Large intestine (tissue), 12 donors: ENCODE data around the gene GALNT1. TPM values are rescaled to one million over a fixed set of nuclear protein-coding genes. Genes with fewer than 3 reads are reported as not detected.
"Not testable (repeated sequence)": the region's sequence is repeated elsewhere in the genome, so short reads cannot be mapped to it uniquely, and the experiment has no call there.

ENCODE experiments used
- DNase-seq, 2 donors: peaks; one replicate each; pipeline versions ENCODE4 v3.0.0 to v3.0.0-alpha.2; 2013
- H3K27ac ChIP-seq: one replicate; pipeline ENCODE4 v1.5.1; 2013; ENCODE audit warnings: low read length
- H3K27me3 ChIP-seq: 2 replicates; pipeline ENCODE4 v1.6.1; 2013; ENCODE audit warnings: low read length; ENCODE audit not compliant: control insufficient read depth, insufficient read depth
- H3K36me3 ChIP-seq: 2 replicates; pipeline ENCODE4 v1.6.1; 2013; ENCODE audit warnings: low read length; ENCODE audit not compliant: control insufficient read depth, insufficient read depth
- H3K4me1 ChIP-seq: one replicate; pipeline ENCODE4 v1.6.1; 2013; ENCODE audit warnings: low read length; ENCODE audit not compliant: control insufficient read depth, insufficient read depth
- H3K4me3 ChIP-seq: one replicate; pipeline ENCODE4 v1.5.1; 2013; ENCODE audit warnings: low read length
- H3K9me3 ChIP-seq: one replicate; pipeline ENCODE4 v1.6.1; 2013; ENCODE audit warnings: mild to moderate bottlenecking, low read depth, low read length, moderate library complexity; ENCODE audit not compliant: control insufficient read depth
- WGBS: methylation state at CpG from one replicate; pipeline ENCODE4 v1.1.5; 2013; ENCODE audit warnings: low lambda C conversion rate; ENCODE audit not compliant: insufficient coverage; 5-methylcytosine and 5-hydroxymethylcytosine counted together
- long read RNA-seq, 11 donors: transcript quantifications; one replicate each; lab custom pipeline, GENCODE V29; 2026
- polyA plus RNA-seq: library from polyadenylated mRNA; unstranded; fragments of 120-200 nt; gene quantifications from one replicate; pipeline ENCODE4 v1.2.1, GENCODE V29; 2013

Gene GALNT1
- 124 TPM for polyA plus RNA-seq
- long read RNA-seq, donor 1, partial matches to known transcripts = 17 of 19 reads
- long read RNA-seq, donor 1, other reads (novel, unspliced or antisense) = 0 of 19 reads
- long read RNA-seq, donor 2, transcript GALNT1-201 (11 exons, 3,847 nt) = major isoform, 5 of 73 reads
- long read RNA-seq, donor 2, partial matches to known transcripts = 39 of 73 reads
- long read RNA-seq, donor 2, other reads (novel, unspliced or antisense) = 28 of 73 reads
- long read RNA-seq, donor 3 = 0 reads
- long read RNA-seq, donor 4, partial matches to known transcripts = 31 of 31 reads
- long read RNA-seq, donor 4, other reads (novel, unspliced or antisense) = 0 of 31 reads
- long read RNA-seq, donor 5, partial matches to known transcripts = 0 of 11 reads
- long read RNA-seq, donor 5, other reads (novel, unspliced or antisense) = 7 of 11 reads
- long read RNA-seq, donor 6, transcript GALNT1-201 (11 exons, 3,847 nt) = major isoform, 8 of 69 reads
- long read RNA-seq, donor 6, partial matches to known transcripts = 40 of 69 reads
- long read RNA-seq, donor 6, other reads (novel, unspliced or antisense) = 17 of 69 reads
- long read RNA-seq, donor 7, partial matches to known transcripts = 14 of 21 reads
- long read RNA-seq, donor 7, other reads (novel, unspliced or antisense) = 5 of 21 reads
- long read RNA-seq, donor 8, transcript GALNT1-201 (11 exons, 3,847 nt) = major isoform, 10 of 243 reads
- long read RNA-seq, donor 8, partial matches to known transcripts = 229 of 243 reads
- long read RNA-seq, donor 8, other reads (novel, unspliced or antisense) = 0 of 243 reads
- long read RNA-seq, donor 9, transcript GALNT1-201 (11 exons, 3,847 nt) = major isoform, 5 of 97 reads
- long read RNA-seq, donor 9, partial matches to known transcripts = 65 of 97 reads
- long read RNA-seq, donor 9, other reads (novel, unspliced or antisense) = 27 of 97 reads
- long read RNA-seq, donor 10, partial matches to known transcripts = 17 of 46 reads
- long read RNA-seq, donor 10, other reads (novel, unspliced or antisense) = 26 of 46 reads
- long read RNA-seq, donor 11, partial matches to known transcripts = 47 of 50 reads
- long read RNA-seq, donor 11, other reads (novel, unspliced or antisense) = 0 of 50 reads

DNA sequence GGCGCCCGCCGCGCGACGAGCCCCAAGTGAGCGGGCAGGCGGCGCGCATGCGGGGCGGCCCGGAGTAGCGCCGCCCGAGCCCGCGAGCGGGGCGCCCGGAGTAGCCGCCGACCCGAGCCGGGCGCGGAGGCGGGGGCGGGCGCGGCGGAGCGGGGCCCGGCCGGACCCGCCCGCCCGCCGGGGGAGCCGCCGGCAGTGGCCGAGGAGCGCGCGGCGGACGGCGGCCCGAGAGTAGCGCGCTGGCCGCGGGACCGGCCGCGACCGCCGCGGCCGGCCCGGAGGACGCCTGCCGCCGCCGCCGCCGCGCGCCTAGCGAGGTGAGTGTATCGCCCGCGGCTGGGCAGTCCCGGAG is at the start of gene GALNT1:
Gene GALNT1, plus strand, starts transcription at position 195 of the 352 bp plus-strand sequence. CDS start 72,923 bp downstream, outside the sequence.
- Histone ChIP-seq H3K36me3 (no peaks in the 10 kb centered on the region), H3K27me3 (no peaks in the 10 kb centered on the region), H3K9me3 (peaks cover 3% of the 10 kb centered on the region), H3K4me1 (peaks cover 5% of the 10 kb centered on the region), H3K4me3 (peak within 1 kb of the TSS; percentile 76), H3K27ac (peak within 1 kb of the TSS; percentile 79)
- DNase-seq = no peak
- no CpG with 5 or more reads among the region's 74 CpGs for WGBS

DNA sequence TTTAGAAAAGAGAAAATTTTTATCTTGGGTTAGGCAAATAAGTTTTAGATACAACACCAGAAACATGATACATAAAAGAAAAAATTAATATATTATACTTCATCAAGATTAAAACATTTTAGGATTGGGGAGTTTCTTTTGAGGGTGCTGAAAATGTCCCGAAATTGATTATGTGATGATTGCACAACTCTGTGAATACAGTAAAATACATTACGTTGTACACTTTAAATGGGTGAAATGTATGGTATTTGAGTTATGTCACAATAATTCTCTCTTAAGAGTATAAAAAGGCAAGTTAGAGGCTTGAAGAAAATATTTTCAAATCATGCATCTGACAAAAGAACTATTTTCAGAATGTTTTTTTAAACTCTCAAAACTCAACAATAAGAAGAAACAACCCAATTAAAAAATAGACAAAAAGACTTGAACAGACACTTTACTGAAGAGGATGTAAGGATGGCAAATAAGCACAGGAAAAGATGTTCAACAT is 47.6 kb upstream of the GALNT1 start:
- Histone ChIP-seq H3K4me1 (no peaks in the 10 kb centered on the region), H3K27me3 (no peaks in the 10 kb centered on the region), H3K27ac (no peak overlapping the region), H3K4me3 (no peak overlapping the region), H3K36me3 (no peaks in the 10 kb centered on the region), H3K9me3 (no peaks in the 10 kb centered on the region)
- no peak for DNase-seq
- WGBS = no CpG with 5 or more reads among the region's 2 CpGs

DNA sequence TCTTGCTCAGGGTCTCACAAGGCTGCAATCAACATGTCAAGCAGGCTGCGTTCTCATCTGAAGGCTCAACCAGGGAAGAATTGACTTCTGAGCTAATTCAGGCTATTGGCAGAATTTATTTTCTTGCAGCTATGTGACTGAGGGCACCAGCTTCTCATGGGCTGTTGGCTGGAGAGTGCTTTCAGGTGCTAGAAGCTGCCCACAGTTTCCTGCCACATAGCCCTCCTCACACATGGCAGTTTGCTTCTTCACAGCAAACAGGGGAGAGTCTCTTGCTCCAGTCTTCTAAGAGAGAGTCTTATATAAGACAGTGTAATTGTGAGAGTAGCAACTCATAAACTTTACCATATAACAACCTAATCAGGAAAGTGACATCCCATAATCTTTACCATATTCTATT is 46.2 kb upstream of the GALNT1 start:
- no peak for DNase-seq
- no peaks in the 10 kb centered on the region for H3K36me3 ChIP-seq
- no peak overlapping the region for H3K4me3 ChIP-seq
- no peaks in the 10 kb centered on the region for H3K9me3 ChIP-seq
- H3K27ac ChIP-seq = no peak overlapping the region
- H3K27me3 ChIP-seq = no peaks in the 10 kb centered on the region
- no CpG with 5 or more reads among the region's 1 CpG for WGBS
- H3K4me1 ChIP-seq = no peaks in the 10 kb centered on the region

DNA sequence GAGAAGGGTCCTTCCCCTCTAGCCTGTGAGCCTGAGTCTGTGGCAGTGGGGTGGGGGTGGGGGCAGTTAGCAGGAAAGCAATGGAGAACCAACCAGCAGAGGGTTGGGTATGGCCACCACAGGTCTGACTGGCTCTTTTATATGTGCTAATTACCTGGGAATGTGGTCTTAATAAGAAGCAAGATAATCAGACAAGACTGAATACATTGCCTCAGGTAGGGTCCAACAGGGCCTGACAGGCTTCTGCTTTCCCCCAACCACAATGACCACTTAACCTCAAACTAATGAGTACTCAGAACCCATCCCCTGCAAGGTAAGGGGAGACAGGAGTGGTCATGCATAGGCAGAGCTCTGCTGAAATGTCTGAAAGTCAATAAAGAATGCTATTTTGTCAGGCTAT is 39.2 kb upstream of the GALNT1 start:
- H3K9me3 ChIP-seq = no peaks in the 10 kb centered on the region
- no peaks in the 10 kb centered on the region for H3K27me3 ChIP-seq
- no peak for DNase-seq

DNA sequence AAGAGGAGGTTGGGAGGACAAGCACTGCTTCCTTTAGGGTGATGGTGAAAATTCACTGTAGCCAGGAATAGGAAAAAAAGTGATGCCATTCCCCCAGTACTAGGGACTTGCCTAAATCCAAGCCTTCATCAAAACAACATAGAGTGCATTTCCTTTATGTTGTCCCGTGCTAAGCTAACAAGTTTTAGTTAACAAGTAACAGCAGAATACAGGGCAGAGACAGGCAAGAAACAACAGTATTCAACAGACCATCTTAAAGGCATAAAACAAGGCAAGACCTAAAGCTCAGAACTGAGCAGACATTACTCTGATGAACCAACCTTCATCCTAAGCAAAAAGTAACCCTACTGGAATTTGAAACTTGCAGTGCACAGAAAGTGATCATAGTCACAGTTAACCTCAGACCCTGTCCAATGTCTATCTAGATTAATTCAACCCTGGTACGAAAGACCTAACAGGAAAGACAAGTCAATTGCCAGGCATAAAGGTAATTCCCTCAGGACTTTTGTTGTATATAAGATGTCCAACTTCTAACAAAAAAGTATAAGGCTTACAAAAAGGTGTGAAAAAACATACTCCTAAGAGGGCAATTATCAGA is 34.4 kb upstream of the GALNT1 start:
- WGBS = no CpG with 5 or more reads among the region's 2 CpGs
- peak; percentile 36 to 73 for DNase-seq

More for the DNA sequence above, 39.2 kb upstream of the GALNT1 start:
- Histone ChIP-seq H3K36me3 (no peaks in the 10 kb centered on the region), H3K4me3 (no peak overlapping the region), H3K27ac (no peak overlapping the region), H3K4me1 (no peaks in the 10 kb centered on the region)

DNA sequence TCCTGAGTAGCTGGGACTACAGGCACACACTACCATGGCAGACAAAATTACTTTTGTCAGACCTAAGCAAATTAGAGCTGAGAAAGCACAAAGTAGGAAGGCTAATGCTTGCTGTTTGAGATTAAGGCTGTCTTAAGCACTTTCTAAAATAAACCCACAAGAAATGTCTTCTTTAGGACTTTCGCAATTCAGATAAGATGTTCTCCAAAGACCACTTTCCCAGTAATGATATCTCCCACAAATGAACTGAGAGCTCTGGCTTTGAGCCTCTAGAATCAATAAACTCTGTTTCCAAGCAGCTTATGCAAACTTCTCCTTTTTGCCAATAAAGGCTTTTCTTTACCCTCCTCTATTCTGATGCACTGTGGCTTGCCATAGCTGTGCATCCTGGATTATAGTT is 32.0 kb upstream of the GALNT1 start:
- H3K4me1 ChIP-seq = peaks cover 14% of the 10 kb centered on the region
- no peaks in the 10 kb centered on the region for H3K36me3 ChIP-seq
- no peak overlapping the region for H3K27ac ChIP-seq
- DNase-seq = peak in 1 of 2 donors; percentile 12
- H3K9me3 ChIP-seq = peaks cover 3% of the 10 kb centered on the region
- no peak overlapping the region for H3K4me3 ChIP-seq
- H3K27me3 ChIP-seq = no peaks in the 10 kb centered on the region
- WGBS = no CpG with 5 or more reads among the region's 1 CpG

More for the DNA sequence above, 34.4 kb upstream of the GALNT1 start:
- Histone ChIP-seq H3K9me3 (no peaks in the 10 kb centered on the region), H3K27me3 (no peaks in the 10 kb centered on the region), H3K36me3 (no peaks in the 10 kb centered on the region), H3K27ac (peak overlapping the region; percentile 24), H3K4me1 (peaks cover 4% of the 10 kb centered on the region), H3K4me3 (no peak overlapping the region)

DNA sequence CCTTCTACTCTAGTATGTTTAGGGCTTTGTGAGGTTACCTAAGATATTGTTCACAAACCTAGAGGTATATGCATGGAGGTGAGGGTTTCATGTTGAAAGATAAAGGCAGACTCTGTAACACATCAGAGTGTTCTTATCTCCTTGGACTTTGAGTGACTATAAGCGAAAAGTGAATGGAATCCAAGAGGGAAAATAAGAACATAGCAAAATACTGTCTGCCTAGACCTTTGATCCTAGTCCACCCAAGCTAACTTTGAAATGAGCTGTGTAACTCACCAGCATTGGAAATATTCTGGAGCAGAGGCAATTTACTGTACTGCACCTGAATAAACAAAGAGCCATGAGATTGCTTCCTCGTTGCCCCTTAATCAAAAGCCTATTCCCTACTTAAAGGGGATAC is 28.2 kb upstream of the GALNT1 start:
- H3K27me3 ChIP-seq = no peaks in the 10 kb centered on the region
- H3K36me3 ChIP-seq = no peaks in the 10 kb centered on the region
- peak; percentile 85 to 93 for DNase-seq
- peak overlapping the region; percentile 75 for H3K27ac ChIP-seq
- no peak overlapping the region for H3K4me3 ChIP-seq
- no CpG with 5 or more reads among the region's 2 CpGs for WGBS
- peaks cover 11% of the 10 kb centered on the region for H3K4me1 ChIP-seq
- peaks cover 3% of the 10 kb centered on the region for H3K9me3 ChIP-seq

DNA sequence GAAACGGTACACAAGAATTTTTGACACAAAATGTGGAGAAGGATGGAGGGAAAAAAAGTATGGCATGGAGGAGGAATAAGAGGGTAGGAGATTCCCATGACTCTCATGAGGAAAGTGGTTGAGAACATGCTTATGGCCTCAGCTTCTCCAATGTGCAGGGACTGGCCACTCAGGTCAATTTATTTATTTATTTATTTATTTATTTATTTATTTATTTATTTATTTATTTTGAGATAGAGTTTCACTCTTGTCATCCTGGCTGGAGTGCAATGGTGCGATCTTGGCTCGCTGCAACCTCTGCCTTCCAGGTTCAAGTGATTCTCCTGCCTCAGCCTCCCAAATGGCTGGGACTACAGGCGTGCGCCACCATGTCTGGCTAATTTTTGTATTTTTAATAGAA is 26.0 kb upstream of the GALNT1 start:
- peaks cover 16% of the 10 kb centered on the region for H3K4me1 ChIP-seq
- H3K27ac ChIP-seq, DNase-seq, H3K4me3 ChIP-seq, H3K9me3 ChIP-seq, H3K27me3 ChIP-seq, H3K36me3 ChIP-seq: not testable (repeated sequence)
- WGBS = 100% methylated on average over 1 of the region's 5 CpGs

DNA sequence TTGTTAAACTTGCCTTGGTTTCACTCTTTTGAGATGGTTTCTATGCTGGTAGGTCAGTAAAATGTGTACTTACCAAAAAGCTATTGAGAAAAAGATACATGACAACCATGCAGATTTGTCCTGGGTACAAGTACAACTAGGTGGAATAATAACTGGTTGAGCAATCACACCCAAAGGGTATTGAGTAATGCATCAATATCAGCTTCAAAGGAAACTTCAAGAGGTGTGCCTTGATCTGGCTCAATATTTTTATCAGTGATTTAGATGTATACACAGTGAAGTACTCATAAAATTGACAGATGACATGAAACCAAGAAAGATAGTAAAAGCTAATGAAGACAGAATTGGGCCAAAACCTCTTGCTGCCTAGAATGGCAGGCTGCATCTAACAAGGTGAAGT is 21.7 kb upstream of the GALNT1 start:
- H3K36me3 ChIP-seq = no peaks in the 10 kb centered on the region
- H3K4me1 ChIP-seq = peaks cover 5% of the 10 kb centered on the region
- no peak overlapping the region for H3K27ac ChIP-seq
- H3K27me3 ChIP-seq = no peaks in the 10 kb centered on the region
- H3K4me3 ChIP-seq = no peak overlapping the region
- no peaks in the 10 kb centered on the region for H3K9me3 ChIP-seq
- peak in 1 of 2 donors; percentile 79 for DNase-seq
